OCI-LY1 (cell line): ENCODE results near the gene COL19A1.

ENCODE experiments used
- CTCF ChIP-seq: fragments of 200-600 bp; sonication (generic), shearing (Covaris generic); IDR thresholded peaks from 2 replicates; pipeline ENCODE4 v1.5.1; 2017; ENCODE audit warnings: mild to moderate bottlenecking, antibody characterized with exemption, low read length, moderate library complexity, mixed read lengths
- EZH2 ChIP-seq: fragments of 200-600 bp; sonication (generic), shearing (Covaris generic); IDR thresholded peaks from 2 replicates; pipeline ENCODE4 v1.8.0; 2017; ENCODE audit warnings: borderline replicate concordance, mixed run types, mild to moderate bottlenecking, antibody characterized with exemption, low read length, moderate library complexity, mixed read lengths

DNA sequence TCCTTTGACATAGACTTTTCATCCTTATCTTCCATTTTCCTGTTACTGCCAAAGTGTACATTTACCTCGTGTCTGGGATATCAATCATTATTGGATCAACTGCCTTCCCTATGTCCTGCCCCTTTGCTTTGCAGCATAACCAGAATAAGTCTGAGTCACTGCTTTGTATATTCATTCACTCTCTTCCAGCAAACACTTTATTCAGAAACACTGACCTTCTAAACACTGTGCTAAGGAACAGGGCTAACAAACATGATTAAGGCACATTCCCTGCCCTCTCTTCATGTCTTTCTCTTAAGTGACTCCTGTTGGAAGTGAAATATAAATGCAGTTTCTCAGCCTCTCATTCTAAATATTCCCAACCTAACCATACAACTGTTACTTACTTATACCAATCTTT lies 66.9 kb downstream of the COL19A1 start:
- no peak for TF ChIP-seq CTCF
- no peak for TF ChIP-seq EZH2
